ENCODE measurements around the gene CD151.

CD151 gene

DNA sequence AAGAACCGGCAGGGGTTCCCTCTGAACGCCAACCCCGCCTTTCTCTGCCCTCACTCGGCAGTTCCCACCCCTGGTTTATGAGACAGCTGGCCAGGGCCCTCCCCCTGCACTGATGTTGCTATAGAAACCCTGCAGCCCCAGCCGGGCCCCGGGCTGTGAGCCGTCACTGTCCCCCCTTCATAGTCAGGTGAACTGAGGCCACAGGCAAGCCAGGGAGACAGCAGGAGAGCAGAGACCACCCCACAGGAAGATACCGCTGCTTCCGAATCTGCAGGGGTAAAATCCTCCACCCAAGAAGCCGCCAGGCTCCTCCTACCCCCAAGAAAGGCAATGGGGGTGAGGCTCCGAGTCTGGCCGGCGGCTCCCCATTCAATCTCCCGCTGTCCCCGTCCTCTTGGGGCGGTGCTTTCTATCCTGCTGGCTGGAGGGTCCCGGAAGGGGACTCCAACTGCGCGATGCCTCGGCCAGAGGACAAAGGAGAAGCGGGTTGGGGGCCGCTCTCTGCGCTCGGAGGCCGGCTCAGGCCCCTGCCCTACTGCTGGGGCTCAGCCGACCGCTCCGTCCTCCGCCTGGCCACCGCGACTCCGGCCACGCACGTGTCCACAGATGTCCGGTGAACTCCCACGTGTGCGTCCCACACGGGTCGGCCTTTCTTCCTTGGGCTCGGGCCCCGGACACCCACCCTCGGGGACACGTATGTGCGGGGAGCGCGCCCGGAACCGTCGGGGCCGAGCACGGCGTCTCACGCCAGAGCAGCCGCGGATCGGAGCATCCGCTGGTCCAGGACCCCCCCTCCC lies 35.3 kb upstream of the CD151 start:
- DNase-seq: peak; percentile 70 to 81 (median 74)
- H3K27me3 ChIP-seq (replicated peaks; ENCODE audit: control insufficient read depth, insufficient read depth, low read length, poor library complexity, severe bottlenecking): no peaks in the 10 kb centered on the region
- no peaks in the 10 kb centered on the region for H3K9me3 ChIP-seq (ENCODE audit: control insufficient read depth, low read length)
- H3K4me1 ChIP-seq (ENCODE audit: control insufficient read depth, insufficient read depth, low read length, poor library complexity, severe bottlenecking): peaks cover 29% of the 10 kb centered on the region
- H3K36me3 ChIP-seq (ENCODE audit: control insufficient read depth, insufficient read depth, low read length): peaks cover 25% of the 10 kb centered on the region
- peak overlapping the region; percentile 98 for H3K27ac ChIP-seq (ENCODE audit: insufficient read depth, low read length, poor library complexity, severe bottlenecking)
- H3K4me3 ChIP-seq (ENCODE audit: insufficient read depth, low read depth, low read length, poor library complexity, severe bottlenecking): peak overlapping the region; percentile 91

DNA sequence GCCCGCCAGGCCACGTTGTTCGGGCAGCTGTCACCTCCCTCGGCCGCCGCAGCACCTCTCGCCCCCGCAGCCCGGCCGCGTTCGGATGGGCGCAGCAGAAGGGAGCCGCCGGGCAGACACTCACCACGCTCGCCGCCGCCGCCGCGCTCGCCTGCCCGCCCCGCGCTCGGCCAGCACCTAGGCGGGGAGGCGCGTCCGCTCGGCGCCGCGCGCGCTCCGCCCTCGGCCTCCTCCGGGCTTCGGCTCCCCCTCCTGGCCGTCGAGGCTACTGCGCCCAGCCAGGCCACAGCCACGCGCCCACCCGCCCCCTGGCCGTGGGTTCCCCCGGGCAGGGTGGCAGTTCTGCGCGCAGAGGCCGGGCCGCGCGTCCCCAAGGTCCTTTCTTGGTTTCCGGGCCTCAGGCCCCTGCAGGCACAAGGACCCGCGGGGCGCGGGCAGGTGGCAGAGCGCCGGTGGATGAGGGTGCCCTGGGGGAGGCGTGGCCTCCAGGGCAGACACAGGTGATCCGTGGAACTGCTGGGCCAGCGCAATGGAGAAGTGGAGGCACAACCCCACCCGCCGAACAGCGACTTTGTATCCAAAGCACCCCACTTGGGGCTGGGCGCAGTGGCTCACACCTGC lies 34.5 kb upstream of the CD151 start, which contains the start of gene SLC25A22:
TSS of gene SLC25A22 (minus strand) at position 189 of the 621 bp plus-strand sequence. CDS start 3,275 bp downstream, outside the sequence.
- no peaks in the 10 kb centered on the region for H3K9me3 ChIP-seq (ENCODE audit: control insufficient read depth, low read length)
- peaks cover 22% of the 10 kb centered on the region for H3K36me3 ChIP-seq (ENCODE audit: control insufficient read depth, insufficient read depth, low read length)
- no peaks in the 10 kb centered on the region for H3K27me3 ChIP-seq (replicated peaks; ENCODE audit: control insufficient read depth, insufficient read depth, low read length, poor library complexity, severe bottlenecking)
- peaks cover 29% of the 10 kb centered on the region for H3K4me1 ChIP-seq (ENCODE audit: control insufficient read depth, insufficient read depth, low read length, poor library complexity, severe bottlenecking)
- peak; percentile 70 to 75 (median 71) for DNase-seq
- peak within 1 kb of the TSS; percentile 98 for H3K27ac ChIP-seq (ENCODE audit: insufficient read depth, low read length, poor library complexity, severe bottlenecking)
- H3K4me3 ChIP-seq (ENCODE audit: insufficient read depth, low read depth, low read length, poor library complexity, severe bottlenecking): peak within 1 kb of the TSS; percentile 91

DNA sequence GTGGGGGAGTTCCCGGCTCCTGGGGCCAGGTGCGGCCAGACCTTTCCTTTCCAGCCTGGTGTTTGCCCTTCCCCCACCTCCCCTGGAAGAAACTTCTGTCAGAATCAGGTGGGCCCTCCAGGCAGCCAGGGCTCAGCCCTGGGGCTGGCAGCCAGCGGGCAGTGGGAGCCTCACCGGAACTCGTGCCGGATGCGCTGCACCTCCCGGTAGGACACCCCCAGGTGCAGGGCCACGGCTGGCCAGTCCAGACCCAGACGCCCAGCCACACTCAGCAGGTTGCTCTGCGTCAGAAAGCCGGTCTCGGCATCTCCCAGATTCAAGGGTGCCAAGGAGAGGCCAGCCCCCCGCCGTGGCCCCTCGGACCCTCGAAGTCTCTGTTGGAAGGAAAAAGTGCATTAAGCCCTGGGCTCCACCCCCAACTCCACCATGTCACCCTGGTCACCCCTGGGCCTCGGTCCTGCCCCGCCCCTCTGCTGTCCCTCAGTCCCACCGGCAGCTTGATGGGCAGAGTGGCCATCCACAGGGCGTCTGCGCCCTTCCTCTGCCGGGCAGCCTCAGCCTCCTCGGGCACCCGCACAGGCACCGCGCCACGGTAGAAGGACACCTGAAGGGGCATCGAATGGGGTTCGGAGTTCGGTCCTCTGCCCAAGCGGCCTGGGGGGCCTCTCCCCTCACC lies 33.0 kb upstream of the CD151 start:
- Histone ChIP-seq H3K4me3 (ENCODE audit: insufficient read depth, low read depth, low read length, poor library complexity, severe bottlenecking) (no peak overlapping the region), H3K27me3 (replicated peaks; ENCODE audit: control insufficient read depth, insufficient read depth, low read length, poor library complexity, severe bottlenecking) (no peaks in the 10 kb centered on the region), H3K4me1 (ENCODE audit: control insufficient read depth, insufficient read depth, low read length, poor library complexity, severe bottlenecking) (peaks cover 34% of the 10 kb centered on the region), H3K27ac (ENCODE audit: insufficient read depth, low read length, poor library complexity, severe bottlenecking) (no peak overlapping the region), H3K36me3 (ENCODE audit: control insufficient read depth, insufficient read depth, low read length) (peaks cover 13% of the 10 kb centered on the region), H3K9me3 (ENCODE audit: control insufficient read depth, low read length) (no peaks in the 10 kb centered on the region)
- DNase-seq: no peak

DNA sequence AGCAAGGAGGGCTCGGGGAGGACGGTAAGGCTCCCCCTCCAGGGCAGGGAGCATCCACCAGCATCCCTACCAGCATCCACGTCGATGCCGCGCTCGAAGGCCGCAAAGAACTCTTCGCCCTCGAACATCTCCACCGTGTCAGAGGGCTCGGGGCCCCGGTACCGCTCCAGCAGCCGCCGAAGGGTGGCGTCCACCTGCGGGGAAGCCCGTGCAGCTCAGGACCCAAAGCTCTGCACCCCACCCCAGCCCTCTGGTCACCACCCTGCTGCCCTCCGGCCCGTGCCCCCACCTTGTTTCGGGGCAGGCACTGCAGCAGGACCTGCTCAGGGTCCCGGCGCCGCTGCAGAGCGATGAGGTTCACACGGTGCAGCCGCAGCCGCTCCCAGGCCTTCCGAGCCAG lies 32.3 kb upstream of the CD151 start:
- no peak overlapping the region for H3K27ac ChIP-seq (ENCODE audit: insufficient read depth, low read length, poor library complexity, severe bottlenecking)
- H3K27me3 ChIP-seq (replicated peaks; ENCODE audit: control insufficient read depth, insufficient read depth, low read length, poor library complexity, severe bottlenecking): no peaks in the 10 kb centered on the region
- peaks cover 33% of the 10 kb centered on the region for H3K4me1 ChIP-seq (ENCODE audit: control insufficient read depth, insufficient read depth, low read length, poor library complexity, severe bottlenecking)
- H3K9me3 ChIP-seq (ENCODE audit: control insufficient read depth, low read length): no peaks in the 10 kb centered on the region
- H3K36me3 ChIP-seq (ENCODE audit: control insufficient read depth, insufficient read depth, low read length): peaks cover 13% of the 10 kb centered on the region
- H3K4me3 ChIP-seq (ENCODE audit: insufficient read depth, low read depth, low read length, poor library complexity, severe bottlenecking): no peak overlapping the region
- no peak for DNase-seq

DNA sequence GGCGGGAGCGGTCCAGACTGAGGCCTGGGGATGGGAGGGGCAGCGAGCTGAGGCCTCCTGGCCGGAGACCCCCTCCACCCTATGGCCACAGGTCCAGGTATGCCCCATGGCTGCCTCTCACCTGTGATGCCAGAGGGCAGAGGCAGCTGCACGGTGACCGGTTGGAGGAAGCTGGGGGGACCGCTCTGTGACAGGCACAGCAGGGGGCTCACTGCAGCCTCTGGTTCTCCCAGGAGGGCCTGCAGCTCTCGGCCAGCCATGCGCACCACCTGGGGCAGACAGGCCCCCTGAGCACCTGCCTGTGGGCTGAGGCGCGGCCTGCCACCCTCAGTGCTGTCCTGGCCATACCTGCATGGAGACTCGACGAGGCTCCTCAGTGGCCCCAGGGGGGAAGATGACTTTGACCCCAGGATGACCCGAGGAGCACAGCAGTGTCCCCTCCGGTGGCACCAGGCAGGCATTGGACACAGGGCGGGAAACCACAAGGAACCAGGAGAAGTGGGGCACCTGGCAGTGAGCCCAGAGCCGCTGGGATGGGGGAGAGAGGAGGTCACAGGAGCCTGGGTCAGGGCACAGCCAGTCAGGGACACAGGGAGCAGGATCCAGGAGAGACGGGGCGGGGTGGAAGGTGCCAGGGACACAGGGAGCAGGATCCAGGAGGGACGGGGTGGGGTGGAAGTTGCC lies 31.5 kb upstream of the CD151 start:
- Histone ChIP-seq H3K27ac (ENCODE audit: insufficient read depth, low read length, poor library complexity, severe bottlenecking) (no peak overlapping the region), H3K4me3 (ENCODE audit: insufficient read depth, low read depth, low read length, poor library complexity, severe bottlenecking) (no peak overlapping the region), H3K27me3 (replicated peaks; ENCODE audit: control insufficient read depth, insufficient read depth, low read length, poor library complexity, severe bottlenecking) (no peaks in the 10 kb centered on the region), H3K4me1 (ENCODE audit: control insufficient read depth, insufficient read depth, low read length, poor library complexity, severe bottlenecking) (peaks cover 30% of the 10 kb centered on the region), H3K36me3 (ENCODE audit: control insufficient read depth, insufficient read depth, low read length) (peaks cover 13% of the 10 kb centered on the region), H3K9me3 (ENCODE audit: control insufficient read depth, low read length) (no peaks in the 10 kb centered on the region)
- DNase-seq: no peak

DNA sequence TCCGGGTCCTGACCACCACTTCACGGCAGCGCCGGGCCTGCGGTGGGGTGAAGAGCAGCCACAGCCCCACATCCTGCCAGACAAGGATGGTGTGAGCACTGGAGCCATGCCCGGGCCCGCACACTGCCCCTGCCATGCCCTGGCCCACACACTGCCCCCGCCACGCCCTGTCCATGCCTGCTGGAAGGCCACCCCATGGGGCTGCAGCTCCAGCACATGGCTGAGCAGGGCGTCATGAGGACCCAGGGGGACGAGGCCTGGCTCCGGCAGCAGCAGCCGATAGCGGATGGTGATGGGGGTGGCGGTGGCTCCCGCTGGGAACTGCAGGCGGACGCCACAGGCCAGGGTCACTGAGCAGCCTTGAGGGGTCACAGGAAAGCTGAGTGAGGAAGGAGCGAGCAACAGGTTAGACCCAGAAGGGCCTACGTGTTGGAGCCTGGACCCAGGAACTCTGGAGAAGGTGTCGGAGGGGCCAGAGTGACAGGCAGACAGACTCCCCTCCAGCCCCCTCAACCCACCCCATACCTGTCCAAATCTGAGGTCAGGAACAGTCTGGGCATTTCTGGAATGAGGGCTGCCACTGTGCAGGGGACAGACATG lies 30.6 kb upstream of the CD151 start:
- no peak overlapping the region for H3K4me3 ChIP-seq (ENCODE audit: insufficient read depth, low read depth, low read length, poor library complexity, severe bottlenecking)
- H3K4me1 ChIP-seq (ENCODE audit: control insufficient read depth, insufficient read depth, low read length, poor library complexity, severe bottlenecking): peaks cover 21% of the 10 kb centered on the region
- no peak for DNase-seq
- H3K27ac ChIP-seq (ENCODE audit: insufficient read depth, low read length, poor library complexity, severe bottlenecking): no peak overlapping the region
- peaks cover 13% of the 10 kb centered on the region for H3K36me3 ChIP-seq (ENCODE audit: control insufficient read depth, insufficient read depth, low read length)
- H3K9me3 ChIP-seq (ENCODE audit: control insufficient read depth, low read length): no peaks in the 10 kb centered on the region
- no peaks in the 10 kb centered on the region for H3K27me3 ChIP-seq (replicated peaks; ENCODE audit: control insufficient read depth, insufficient read depth, low read length, poor library complexity, severe bottlenecking)

DNA sequence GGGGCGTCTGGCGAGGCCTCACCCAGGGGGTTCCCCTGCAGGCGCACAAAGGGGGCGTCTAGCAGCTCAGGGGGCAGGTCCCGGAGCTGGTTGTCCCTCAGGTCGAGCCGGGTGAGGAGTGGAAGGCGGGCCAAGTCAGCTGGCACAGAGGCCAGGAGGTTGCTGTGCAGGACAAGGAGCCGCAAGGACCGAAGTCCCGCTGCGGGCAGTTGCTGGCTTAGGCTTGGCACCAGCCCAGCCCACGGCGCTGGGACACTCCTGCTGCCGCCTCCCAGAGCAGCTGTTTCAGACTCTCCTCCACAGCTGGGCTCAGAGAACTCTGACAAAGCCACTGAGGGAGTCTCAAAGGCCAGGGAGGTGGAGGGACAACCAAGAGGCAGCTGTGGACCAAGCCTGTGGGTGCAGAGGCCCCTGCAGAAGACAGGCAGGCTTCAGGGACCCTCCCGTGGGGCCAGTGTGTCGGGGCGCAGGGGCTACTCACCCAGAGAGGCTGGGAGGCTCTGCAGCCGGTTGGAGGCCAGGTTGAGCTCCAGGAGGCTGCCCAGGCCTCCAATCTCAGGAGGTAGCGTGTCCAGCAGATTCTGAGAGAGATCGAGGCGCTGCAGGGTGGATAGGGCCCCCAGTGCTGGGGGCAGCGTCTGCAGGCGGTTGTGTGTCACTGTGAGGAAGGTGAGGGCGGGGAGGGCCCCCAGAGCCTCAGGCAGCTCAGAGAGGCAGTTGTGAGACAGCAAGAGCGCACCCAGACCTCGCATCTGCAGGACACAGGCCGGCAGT lies 29.9 kb upstream of the CD151 start:
- no peaks in the 10 kb centered on the region for H3K27me3 ChIP-seq (replicated peaks; ENCODE audit: control insufficient read depth, insufficient read depth, low read length, poor library complexity, severe bottlenecking)
- H3K4me1 ChIP-seq (ENCODE audit: control insufficient read depth, insufficient read depth, low read length, poor library complexity, severe bottlenecking): peaks cover 15% of the 10 kb centered on the region
- H3K9me3 ChIP-seq (ENCODE audit: control insufficient read depth, low read length): no peaks in the 10 kb centered on the region
- DNase-seq: no peak
- H3K4me3 ChIP-seq (ENCODE audit: insufficient read depth, low read depth, low read length, poor library complexity, severe bottlenecking): no peak overlapping the region
- no peak overlapping the region for H3K27ac ChIP-seq (ENCODE audit: insufficient read depth, low read length, poor library complexity, severe bottlenecking)
- peaks cover 13% of the 10 kb centered on the region for H3K36me3 ChIP-seq (ENCODE audit: control insufficient read depth, insufficient read depth, low read length)

DNA sequence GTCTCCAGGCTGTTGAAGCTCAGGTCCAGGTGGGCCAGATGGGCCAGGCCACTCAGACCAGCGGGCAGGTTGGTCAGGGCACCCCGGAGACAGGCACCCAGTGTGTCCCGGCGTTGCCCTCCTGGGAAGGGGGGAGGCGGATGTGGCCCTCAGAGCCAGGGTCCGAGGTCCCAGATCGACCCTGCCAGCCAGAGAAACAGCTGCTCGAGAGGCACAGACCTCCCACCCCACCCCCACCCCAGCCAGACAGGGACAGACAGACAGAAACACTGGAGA lies 29.3 kb upstream of the CD151 start:
- H3K27ac ChIP-seq (ENCODE audit: insufficient read depth, low read length, poor library complexity, severe bottlenecking): no peak overlapping the region
- H3K4me3 ChIP-seq (ENCODE audit: insufficient read depth, low read depth, low read length, poor library complexity, severe bottlenecking): no peak overlapping the region

More for the DNA sequence above, 29.3 kb upstream of the CD151 start:
- Histone ChIP-seq H3K27me3 (replicated peaks; ENCODE audit: control insufficient read depth, insufficient read depth, low read length, poor library complexity, severe bottlenecking) (no peaks in the 10 kb centered on the region), H3K9me3 (ENCODE audit: control insufficient read depth, low read length) (no peaks in the 10 kb centered on the region), H3K4me1 (ENCODE audit: control insufficient read depth, insufficient read depth, low read length, poor library complexity, severe bottlenecking) (peaks cover 16% of the 10 kb centered on the region), H3K36me3 (ENCODE audit: control insufficient read depth, insufficient read depth, low read length) (peaks cover 13% of the 10 kb centered on the region)
- no peak for DNase-seq

All from effector memory CD4-positive, alpha-beta T cell (primary cell).